CD1c-positive myeloid dendritic cell (primary cell): ENCODE measurements around the gene SCD.

Experiments
- DNase-seq: peaks from one replicate; pipeline ENCODE4 v3.0.0-alpha.2; 2016; ENCODE audit errors: extremely low spot score

Gene SCD

GRCh38 chr10:100340948-100341847, 5.8 kb upstream of the SCD start:
- peak; percentile 46 for DNase-seq

- peak; percentile 55 for DNase-seq
Measured at GRCh38 chr10:100341953-100342626, 4.9 kb upstream of the SCD start.

GRCh38 chr10:100342627-100342972, 4.4 kb upstream of the SCD start:
- no peak for DNase-seq

- no peak for DNase-seq
Measured at GRCh38 chr10:100344241-100344788, 2.7 kb upstream of the SCD start.

GRCh38 chr10:100345570-100346330, 1.3 kb upstream of the SCD start:
- DNase-seq: no peak

- peak; percentile 73 for DNase-seq
Measured at GRCh38 chr10:100346351-100346764, 675 bp upstream of the SCD start.

- DNase-seq: peak; percentile 19
Measured at GRCh38 chr10:100347568-100348195, 649 bp downstream of the SCD start.

GRCh38 chr10:100348389-100348927, 1.4 kb downstream of the SCD start:
- DNase-seq: no peak

- no peak for DNase-seq
Measured at GRCh38 chr10:100349087-100349486, 2.1 kb downstream of the SCD start.

- no peak for DNase-seq
Measured at GRCh38 chr10:100349672-100350071, 2.6 kb downstream of the SCD start.

- DNase-seq: no peak
Measured at GRCh38 chr10:100350914-100351485, 4.0 kb downstream of the SCD start.

GRCh38 chr10:100353770-100354485, 6.9 kb downstream of the SCD start:
- no peak for DNase-seq

- no peak for DNase-seq
Measured at GRCh38 chr10:100355086-100355485, 8.1 kb downstream of the SCD start.

- DNase-seq: no peak
Measured at GRCh38 chr10:100356067-100357017, 9.3 kb downstream of the SCD start.

GRCh38 chr10:100357059-100357858, 10.2 kb downstream of the SCD start:
- no peak for DNase-seq

GRCh38 chr10:100359030-100359432, 12.0 kb downstream of the SCD start:
- DNase-seq: no peak

- no peak for DNase-seq
Measured at GRCh38 chr10:100359529-100360150, 12.6 kb downstream of the SCD start.

GRCh38 chr10:100360234-100360633, 13.2 kb downstream of the SCD start:
- DNase-seq: no peak
